Measurements from ENCODE around the gene RRAS2. TPM values are rescaled to one million over a fixed set of nuclear protein-coding genes. Genes with fewer than 3 reads are reported as not detected.

Gene RRAS2
- polyA plus RNA-seq, 1 of the 3 experiments (the other 2 are of a cell fraction): 53.3 TPM

GRCh38 chr11:14237444-14237961, 121.5 kb downstream of the RRAS2 start:
- Histone ChIP-seq H3F3A (replicated peaks; ENCODE audit: insufficient read depth) (no peaks in the 10 kb centered on the region), H3K4me3 (ENCODE audit: low read depth in 2 of 2, low read length in 1 of 2) (no peak overlapping the region), H3K9me3 (no peaks in the 10 kb centered on the region), H3K4me1 (ENCODE audit: control insufficient read depth in 1 of 2, insufficient read depth in 2 of 2, low read depth in 1 of 2, low read length in 1 of 2) (no peaks in the 10 kb centered on the region; a peak in 1 of 4 replicates), H3K27me3 (ENCODE audit: insufficient read depth) (peaks cover 9% of the 10 kb centered on the region; the same call in 1 of the 2 replicates), H3K4me2 (no peak overlapping the region), H2AFZ (ENCODE audit: low read depth) (no peak overlapping the region), H3K36me3 (replicated peaks in 1 of 2; ENCODE audit: control insufficient read depth in 1 of 2, insufficient read depth in 2 of 2, low read length in 1 of 2) (no peaks in the 10 kb centered on the region), H3K79me2 (ENCODE audit: insufficient read depth) (no peaks in the 10 kb centered on the region), H3K27ac (ENCODE audit: low read depth in 2 of 2, low read length in 1 of 2) (no peak overlapping the region), H3K9me2 (no peaks in the 10 kb centered on the region), H3K9ac (no peak overlapping the region), H4K20me1 (ENCODE audit: insufficient read depth) (no peaks in the 10 kb centered on the region)
- TF ChIP-seq CHD2 (IDR thresholded peaks at IDR 0.05; ENCODE audit: low read length, partially characterized antibody) (no peak), ELF1 (IDR thresholded peaks at IDR 0.05) (no peak), FOSL2 (IDR thresholded peaks at IDR 0.05; ENCODE audit: borderline replicate concordance, low read depth) (no peak), FOXM1 (IDR thresholded peaks at IDR 0.05; ENCODE audit: low read depth) (no peak), EP300 (IDR thresholded peaks at IDR 0.05; ENCODE audit: borderline replicate concordance in 1 of 2, low read depth in 1 of 2, low read length in 1 of 2) (no peak), PBX3 (IDR thresholded peaks at IDR 0.05) (no peak), RFX5 (IDR thresholded peaks at IDR 0.05; ENCODE audit: low read length) (no peak), TAF1 (IDR thresholded peaks at IDR 0.05; ENCODE audit: borderline replicate concordance, low read depth, low read length) (no peak), MXI1 (IDR thresholded peaks at IDR 0.05; ENCODE audit: low read depth, low read length) (no peak), NFIC (IDR thresholded peaks at IDR 0.05; ENCODE audit: borderline replicate concordance) (no peak), GATA2 (CRISPR knock-in tag; IDR thresholded peaks at IDR 0.05) (no peak)
- TF ChIP-seq, protein P1, sequence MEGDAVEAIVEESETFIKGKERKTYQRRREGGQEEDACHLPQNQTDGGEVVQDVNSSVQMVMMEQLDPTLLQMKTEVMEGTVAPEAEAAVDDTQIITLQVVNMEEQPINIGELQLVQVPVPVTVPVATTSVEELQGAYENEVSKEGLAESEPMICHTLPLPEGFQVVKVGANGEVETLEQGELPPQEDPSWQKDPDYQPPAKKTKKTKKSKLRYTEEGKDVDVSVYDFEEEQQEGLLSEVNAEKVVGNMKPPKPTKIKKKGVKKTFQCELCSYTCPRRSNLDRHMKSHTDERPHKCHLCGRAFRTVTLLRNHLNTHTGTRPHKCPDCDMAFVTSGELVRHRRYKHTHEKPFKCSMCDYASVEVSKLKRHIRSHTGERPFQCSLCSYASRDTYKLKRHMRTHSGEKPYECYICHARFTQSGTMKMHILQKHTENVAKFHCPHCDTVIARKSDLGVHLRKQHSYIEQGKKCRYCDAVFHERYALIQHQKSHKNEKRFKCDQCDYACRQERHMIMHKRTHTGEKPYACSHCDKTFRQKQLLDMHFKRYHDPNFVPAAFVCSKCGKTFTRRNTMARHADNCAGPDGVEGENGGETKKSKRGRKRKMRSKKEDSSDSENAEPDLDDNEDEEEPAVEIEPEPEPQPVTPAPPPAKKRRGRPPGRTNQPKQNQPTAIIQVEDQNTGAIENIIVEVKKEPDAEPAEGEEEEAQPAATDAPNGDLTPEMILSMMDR (IDR thresholded peaks at IDR 0.05): no peak
- TF ChIP-seq, protein P2, sequence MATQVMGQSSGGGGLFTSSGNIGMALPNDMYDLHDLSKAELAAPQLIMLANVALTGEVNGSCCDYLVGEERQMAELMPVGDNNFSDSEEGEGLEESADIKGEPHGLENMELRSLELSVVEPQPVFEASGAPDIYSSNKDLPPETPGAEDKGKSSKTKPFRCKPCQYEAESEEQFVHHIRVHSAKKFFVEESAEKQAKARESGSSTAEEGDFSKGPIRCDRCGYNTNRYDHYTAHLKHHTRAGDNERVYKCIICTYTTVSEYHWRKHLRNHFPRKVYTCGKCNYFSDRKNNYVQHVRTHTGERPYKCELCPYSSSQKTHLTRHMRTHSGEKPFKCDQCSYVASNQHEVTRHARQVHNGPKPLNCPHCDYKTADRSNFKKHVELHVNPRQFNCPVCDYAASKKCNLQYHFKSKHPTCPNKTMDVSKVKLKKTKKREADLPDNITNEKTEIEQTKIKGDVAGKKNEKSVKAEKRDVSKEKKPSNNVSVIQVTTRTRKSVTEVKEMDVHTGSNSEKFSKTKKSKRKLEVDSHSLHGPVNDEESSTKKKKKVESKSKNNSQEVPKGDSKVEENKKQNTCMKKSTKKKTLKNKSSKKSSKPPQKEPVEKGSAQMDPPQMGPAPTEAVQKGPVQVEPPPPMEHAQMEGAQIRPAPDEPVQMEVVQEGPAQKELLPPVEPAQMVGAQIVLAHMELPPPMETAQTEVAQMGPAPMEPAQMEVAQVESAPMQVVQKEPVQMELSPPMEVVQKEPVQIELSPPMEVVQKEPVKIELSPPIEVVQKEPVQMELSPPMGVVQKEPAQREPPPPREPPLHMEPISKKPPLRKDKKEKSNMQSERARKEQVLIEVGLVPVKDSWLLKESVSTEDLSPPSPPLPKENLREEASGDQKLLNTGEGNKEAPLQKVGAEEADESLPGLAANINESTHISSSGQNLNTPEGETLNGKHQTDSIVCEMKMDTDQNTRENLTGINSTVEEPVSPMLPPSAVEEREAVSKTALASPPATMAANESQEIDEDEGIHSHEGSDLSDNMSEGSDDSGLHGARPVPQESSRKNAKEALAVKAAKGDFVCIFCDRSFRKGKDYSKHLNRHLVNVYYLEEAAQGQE (IDR thresholded peaks at IDR 0.05; ENCODE audit: low read depth, low read length): no peak
- ChIA-PET POLR2A (no interaction called here), CTCF (interaction anchor here (0.9 to 1.5 kb wide), 3 partner anchors 11 to 281 kb away, joined by 3 read pairs; partner anchors contain the start of gene SPON1)
- 45% methylated on average over 9 of the region's 9 CpGs for WGBS (ENCODE audit: low lambda C conversion rate)
- DNase-seq: no peak

All from SK-N-SH (cell line).